GM12891 (cell line): Measurements from ENCODE around the gene NAV2.

Experiments
- DNase-seq: peaks from one replicate; pipeline ENCODE4 v3.0.0; 2011; ENCODE audit warnings: low spot score; ENCODE audit not compliant: insufficient read length
- FAIRE-seq: peaks from 2 replicates; lab custom pipeline; 2011; peaks lifted over from hg19 to GRCh38; lab: Jason Lieb, UNC
- PAX5 ChIP-seq: IDR thresholded peaks from 2 replicates; pipeline ENCODE4 v1.6.1; 2011; ENCODE audit warnings: low read length, moderate library complexity, mild to moderate bottlenecking; ENCODE audit not compliant: insufficient read depth, severe bottlenecking
- POLR2A ChIP-seq: IDR thresholded peaks from 2 replicates; pipeline ENCODE4 v1.6.1; 2011; ENCODE audit warnings: low read depth, low read length, control low read depth
- POLR2AphosphoS5 ChIP-seq: IDR thresholded peaks from 2 replicates; pipeline ENCODE4 v1.6.1; 2011; ENCODE audit warnings: low read depth, low read length, control low read depth
- POU2F2 ChIP-seq: IDR thresholded peaks from 2 replicates; pipeline ENCODE4 v1.6.1; 2011; ENCODE audit warnings: low read depth, mild to moderate bottlenecking, control low read depth, low read length, moderate library complexity
- SPI1 ChIP-seq: IDR thresholded peaks from 2 replicates; pipeline ENCODE4 v1.6.1; 2011; ENCODE audit warnings: low read depth, low read length, control low read depth
- TAF1 ChIP-seq: IDR thresholded peaks from 2 replicates; pipeline ENCODE4 v1.6.1; 2011; ENCODE audit warnings: low read depth, low read length, control low read depth

NAV2 gene

GRCh38 chr11:20087118-20087521 is 374.5 kb downstream of the NAV2 start:
- DNase-seq (no peak), FAIRE-seq (no peak)
- TF ChIP-seq POU2F2 (no peak), POLR2A (no peak), SPI1 (no peak), POLR2AphosphoS5 (no peak)

GRCh38 chr11:20088397-20089225 is 376.0 kb downstream of the NAV2 start:
- no peak for FAIRE-seq
- TF ChIP-seq POU2F2 (no peak), PAX5 (no peak), POLR2A (no peak), POLR2AphosphoS5 (no peak), SPI1 (no peak), TAF1 (no peak)
- no peak for DNase-seq

- FAIRE-seq (no peak), DNase-seq (no peak)
- TF ChIP-seq PAX5 (no peak), SPI1 (no peak), POLR2AphosphoS5 (no peak), POLR2A (no peak), POU2F2 (no peak), TAF1 (no peak)
Measured at GRCh38 chr11:20089367-20089766, 376.7 kb downstream of the NAV2 start.

- DNase-seq (no peak), FAIRE-seq (no peak)
- TF ChIP-seq PAX5 (no peak), SPI1 (peak; percentile 34; the same call in 1 of the 2 replicates)
Measured at GRCh38 chr11:20089796-20090653, 377.4 kb downstream of the NAV2 start.

- TF ChIP-seq TAF1 (no peak), POLR2A (no peak), POLR2AphosphoS5 (no peak), PAX5 (no peak), POU2F2 (no peak), SPI1 (no peak)
- no peak for FAIRE-seq
- DNase-seq: no peak
Measured at GRCh38 chr11:20090654-20091374, 378.2 kb downstream of the NAV2 start.

GRCh38 chr11:20093775-20094174 is 381.1 kb downstream of the NAV2 start:
- DNase-seq (no peak), FAIRE-seq (no peak)
- TF ChIP-seq PAX5 (no peak), POLR2A (no peak), POLR2AphosphoS5 (no peak), SPI1 (no peak), POU2F2 (no peak), TAF1 (no peak)

- no peak for TF ChIP-seq POLR2AphosphoS5
- TF ChIP-seq TAF1: no peak
- TF ChIP-seq POLR2A: no peak
- no peak for TF ChIP-seq POU2F2
- no peak for TF ChIP-seq SPI1
- no peak for TF ChIP-seq PAX5
- DNase-seq: no peak
- FAIRE-seq: no peak
Measured at GRCh38 chr11:20095189-20095588, 382.6 kb downstream of the NAV2 start.

GRCh38 chr11:20097319-20098221 is 384.9 kb downstream of the NAV2 start:
- TF ChIP-seq POU2F2: no peak
- no peak for TF ChIP-seq POLR2AphosphoS5
- no peak for TF ChIP-seq PAX5
- no peak for TF ChIP-seq SPI1
- no peak for TF ChIP-seq POLR2A
- TF ChIP-seq TAF1: no peak
- FAIRE-seq: no peak
- no peak for DNase-seq

GRCh38 chr11:20099527-20099926 is 386.9 kb downstream of the NAV2 start:
- TF ChIP-seq POLR2AphosphoS5: no peak
- TF ChIP-seq SPI1: no peak
- TF ChIP-seq PAX5: no peak
- TF ChIP-seq POU2F2: no peak
- TF ChIP-seq POLR2A: no peak
- no peak for TF ChIP-seq TAF1
- DNase-seq (no peak), FAIRE-seq (no peak)
